GM19025 (cell line): Measurements from ENCODE around the gene ADAMTS19.

Source experiments
- ATAC-seq: cut with Tn5 transposase; IDR thresholded peaks from one replicate; pipeline ENCODE4 v1.9.1; 2021; ENCODE audit warnings: mild to moderate bottlenecking, low read depth, moderate library complexity; ENCODE audit not compliant: unreplicated experiment

Gene ADAMTS19

GRCh38 chr5:129747572-129748407 is 287.7 kb downstream of the ADAMTS19 start, which contains the start of gene MINAR2:
Gene MINAR2 (plus strand): TSS chr5:129748094. CDS start chr5:129748191, 97 bp downstream.
- ATAC-seq, result peak; percentile 51

GRCh38 chr5:129748913-129749880 is 289.1 kb downstream of the ADAMTS19 start:
- ATAC-seq, result no peak

- no peak for ATAC-seq
These were observed 300.7 kb downstream of the ADAMTS19 start for GRCh38 chr5:129760636-129761325.

GRCh38 chr5:129763651-129764050 is 303.6 kb downstream of the ADAMTS19 start:
- no peak for ATAC-seq

GRCh38 chr5:129766798-129767197 is 306.7 kb downstream of the ADAMTS19 start:
- ATAC-seq, result no peak

- ATAC-seq, result peak; percentile 86
These were observed 307.9 kb downstream of the ADAMTS19 start for GRCh38 chr5:129767927-129768380.

GRCh38 chr5:129768735-129769134 is 308.6 kb downstream of the ADAMTS19 start:
- no peak for ATAC-seq

GRCh38 chr5:129770024-129770820 is 310.1 kb downstream of the ADAMTS19 start:
- ATAC-seq, result no peak

- peak; percentile 45 for ATAC-seq
These were observed 311.1 kb downstream of the ADAMTS19 start for GRCh38 chr5:129771058-129771838.

GRCh38 chr5:129773376-129773775 is 313.3 kb downstream of the ADAMTS19 start:
- ATAC-seq, result no peak

- no peak for ATAC-seq
These were observed 321.5 kb downstream of the ADAMTS19 start for GRCh38 chr5:129781594-129781993.
